Dermis microvascular lymphatic vessel endothelial cell (primary cell): ENCODE data around the gene ARMC8. TPM values are rescaled to one million over a fixed set of nuclear protein-coding genes. Genes with fewer than 3 reads are reported as not detected.

Experiments
- DNase-seq, 2 donors: peaks; one replicate each; pipeline versions ENCODE4 v3.0.0 to v3.0.0-alpha.2; 2010; ENCODE audit warnings: low read depth in 2 of 2
- total RNA-seq: library from RNA; depleted of rRNA; stranded (reverse); fragments of >200 nt; gene quantifications from 2 replicates; pipeline ENCODE4 v1.2.1, GENCODE V29; 2014

The ARMC8 gene
- total RNA-seq, 1 donor from 2014 or later = 41.1 TPM

DNA sequence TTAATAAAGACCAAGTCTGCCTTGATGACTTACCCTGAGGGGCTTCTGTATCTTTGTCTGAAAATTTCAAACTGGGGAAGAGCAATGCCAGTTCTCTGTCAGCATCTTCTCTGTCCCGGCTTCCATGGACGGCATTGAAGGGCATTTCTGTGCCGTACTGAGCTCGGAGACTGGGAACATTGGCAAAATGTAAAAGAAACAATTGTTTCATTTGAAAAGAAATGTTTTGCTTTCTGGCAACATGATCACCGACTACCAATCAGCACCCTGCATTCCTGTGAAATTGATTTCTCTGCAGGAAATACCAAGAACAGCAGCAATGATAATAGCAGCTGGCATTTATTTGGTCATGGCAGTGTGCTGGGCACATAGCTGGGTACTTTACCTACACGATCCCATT is 116.4 kb downstream of the ARMC8 start:
- DNase-seq = no peak

DNA sequence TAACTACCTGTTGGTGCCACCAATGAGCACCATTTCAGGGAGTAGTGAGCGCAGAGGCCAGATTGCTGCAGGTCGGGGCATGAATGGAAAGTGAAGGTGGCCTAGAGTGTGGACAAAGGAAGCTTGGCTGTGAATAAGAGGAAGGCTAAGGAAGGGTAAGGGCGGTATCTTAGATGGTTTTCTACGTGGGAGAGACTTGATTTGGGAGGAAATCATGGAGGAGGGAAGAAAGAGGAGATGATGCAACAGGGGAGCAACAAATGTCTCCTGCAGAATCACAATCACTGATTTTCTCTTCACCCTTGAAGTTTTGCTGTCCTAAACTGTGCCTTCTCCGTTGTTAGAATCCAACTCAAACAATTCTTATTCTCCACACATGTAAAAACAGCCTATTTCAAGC is 120.8 kb downstream of the ARMC8 start:
- DNase-seq = no peak

DNA sequence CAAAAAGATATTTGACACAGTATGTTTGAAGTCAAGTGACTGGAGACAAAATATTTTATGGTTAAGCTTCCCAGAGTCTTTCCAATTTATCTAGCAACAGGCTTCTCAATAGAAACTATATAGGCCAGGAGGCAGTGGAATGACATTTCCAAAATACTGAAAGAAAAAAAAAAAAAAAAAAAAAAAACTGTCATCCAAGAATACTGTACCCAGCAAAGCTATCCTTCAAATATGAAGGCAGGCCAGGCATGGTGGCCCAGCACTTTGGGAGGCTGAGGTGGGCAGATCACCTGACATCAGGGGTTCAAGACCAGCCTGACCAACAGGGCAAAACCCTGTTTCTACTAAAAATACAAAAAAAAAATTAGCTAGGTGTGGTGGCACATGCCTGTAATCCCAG is 121.7 kb downstream of the ARMC8 start:
- no peak for DNase-seq

DNA sequence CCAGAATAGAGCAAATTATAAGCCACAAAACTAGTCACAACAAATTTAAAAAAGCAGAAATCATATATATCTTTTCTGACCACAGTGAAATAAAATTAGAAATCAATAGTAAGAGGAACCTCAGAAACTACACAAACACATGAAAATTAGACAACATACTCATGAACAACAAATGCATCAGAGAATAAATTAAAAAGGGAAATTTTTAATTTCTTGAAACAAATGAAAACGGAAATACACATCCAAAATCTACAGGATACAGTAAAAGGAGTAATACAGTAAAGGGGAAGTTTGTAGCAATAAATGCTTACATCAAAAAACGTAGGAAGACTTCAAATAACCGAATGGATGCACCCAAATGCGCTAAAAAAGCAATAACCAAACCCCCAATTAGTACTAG is 123.4 kb downstream of the ARMC8 start:
- no peak for DNase-seq

DNA sequence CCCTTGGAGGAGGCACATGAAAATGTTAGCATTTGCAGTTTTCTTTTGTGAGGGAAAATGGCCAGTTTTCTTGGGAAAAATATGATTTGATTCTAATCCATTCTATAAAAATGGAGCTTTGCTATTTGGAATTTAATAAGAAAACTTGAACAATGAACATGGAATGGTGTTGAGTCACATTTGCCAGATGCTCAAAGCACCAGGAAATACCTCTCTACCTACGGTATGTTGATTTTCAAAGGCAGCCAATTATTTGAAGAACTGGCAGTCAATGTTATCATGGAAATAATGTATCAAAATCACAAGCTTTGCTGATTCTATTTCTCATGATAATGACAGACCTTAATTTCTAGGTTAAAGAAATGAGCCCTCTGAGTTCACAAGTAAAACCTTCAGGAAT is 127.7 kb downstream of the ARMC8 start:
- DNase-seq = peak; percentile 78 to 90

DNA sequence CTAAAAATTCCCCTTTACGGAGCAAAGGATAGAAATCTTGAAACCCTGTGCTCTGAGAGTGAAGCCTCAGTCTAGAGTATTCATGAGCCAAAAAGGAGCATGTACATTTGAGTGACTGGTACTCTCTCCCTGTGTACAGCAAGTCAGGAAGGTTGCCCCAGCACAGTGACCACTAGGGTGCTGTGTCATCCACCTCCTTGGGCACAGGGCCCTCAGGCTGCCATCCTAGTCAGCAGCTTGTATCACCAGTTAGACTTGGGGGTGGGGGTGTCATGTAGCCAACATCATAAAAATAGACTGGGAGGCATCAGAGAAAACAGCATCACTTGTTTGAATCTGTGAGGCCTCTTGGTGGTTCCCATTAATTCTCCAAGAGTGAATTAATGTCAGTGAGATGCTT is 130.6 kb downstream of the ARMC8 start:
- no peak for DNase-seq

DNA sequence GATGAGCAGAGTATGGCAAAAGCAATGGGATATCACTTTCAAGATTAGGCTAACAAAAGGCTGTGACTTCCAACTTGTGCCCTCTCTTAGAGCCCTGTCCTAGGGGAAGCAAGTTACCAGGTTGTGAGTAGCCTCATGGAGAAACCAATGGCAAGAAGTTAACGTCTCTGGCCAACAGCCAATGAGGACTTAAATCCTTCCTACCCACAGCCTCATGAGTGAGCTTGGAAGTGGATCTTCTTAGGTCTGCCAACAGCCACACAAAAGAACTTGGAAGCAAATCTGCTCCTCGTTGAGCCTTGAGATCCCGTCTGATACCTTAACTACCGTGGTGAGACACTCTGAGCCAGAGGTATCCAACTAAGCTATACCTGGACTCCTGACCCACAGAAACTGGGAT is 136.9 kb downstream of the ARMC8 start:
- no peak for DNase-seq

DNA sequence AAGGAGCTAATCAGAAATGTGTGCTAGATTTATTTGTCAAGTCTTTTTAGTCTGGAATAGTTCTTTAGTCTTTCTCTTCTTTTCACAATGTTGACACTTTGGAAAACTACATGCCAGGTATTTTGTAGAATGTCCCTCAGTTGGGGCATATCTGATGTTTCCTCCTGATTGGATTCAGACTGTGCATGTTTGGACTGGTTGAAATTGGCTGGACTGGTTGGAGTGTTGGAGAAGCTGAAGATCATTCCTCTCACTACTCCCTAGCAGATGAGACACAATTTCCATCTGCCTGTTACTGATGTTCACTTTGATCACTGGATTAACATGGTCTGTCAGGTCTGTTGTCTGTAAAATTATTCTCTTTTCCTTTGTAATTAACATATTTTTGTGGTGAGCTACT is 138.9 kb downstream of the ARMC8 start:
- no peak for DNase-seq

DNA sequence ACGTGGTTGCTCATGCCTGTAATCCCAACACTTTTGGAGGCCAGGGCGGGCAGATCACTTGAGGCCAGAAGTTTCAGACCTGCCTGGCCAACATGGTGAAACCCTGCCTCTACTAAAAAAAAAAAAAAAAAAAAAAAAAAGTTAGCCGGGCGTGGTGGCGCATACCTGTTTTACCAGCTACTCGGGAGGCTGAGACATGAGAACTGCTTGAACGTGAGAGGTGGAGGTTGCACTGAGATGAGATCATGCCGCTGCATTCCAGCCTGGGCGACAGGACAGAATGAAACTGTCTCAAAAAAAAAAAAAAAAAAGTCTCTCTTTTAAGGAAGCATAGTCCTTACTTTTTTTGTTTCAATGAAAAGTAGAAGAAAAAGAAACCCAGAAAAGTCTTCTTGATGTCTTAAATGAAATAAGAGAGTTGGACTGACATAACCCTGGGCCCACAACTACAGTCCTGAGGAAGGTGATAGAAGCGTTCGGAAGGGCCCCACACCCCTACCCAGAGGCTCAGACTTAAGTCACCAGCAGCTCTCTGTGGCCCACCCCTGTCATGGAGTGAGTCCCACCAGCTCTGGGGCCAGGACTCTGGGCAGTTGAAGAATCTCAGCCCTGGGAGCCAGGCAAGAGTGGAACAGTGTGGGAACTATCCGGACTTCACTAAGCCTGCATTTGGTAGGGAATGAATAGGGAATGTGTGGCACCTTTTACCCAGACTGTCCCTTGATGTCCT is 139.9 kb downstream of the ARMC8 start:
- no peak for DNase-seq

DNA sequence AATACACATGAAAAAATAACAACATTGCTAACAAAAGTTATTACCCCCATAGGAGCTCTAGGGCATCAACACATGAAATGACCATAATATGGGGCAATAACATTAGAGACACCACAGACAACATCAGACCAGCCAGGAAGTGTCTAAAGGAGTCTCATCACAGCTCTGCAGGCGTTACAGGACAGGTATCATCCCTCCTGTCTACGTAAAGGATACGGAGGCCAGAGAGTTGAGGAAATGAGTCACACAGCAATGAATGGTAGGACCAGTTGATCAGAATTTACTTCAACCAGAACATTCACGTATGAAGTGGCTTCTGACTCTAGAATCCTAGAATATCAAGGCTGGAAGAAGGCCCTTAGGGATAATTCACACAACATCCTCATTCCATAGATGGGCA is 140.7 kb downstream of the ARMC8 start:
- peak in 1 of 2 donors; percentile 44 for DNase-seq

DNA sequence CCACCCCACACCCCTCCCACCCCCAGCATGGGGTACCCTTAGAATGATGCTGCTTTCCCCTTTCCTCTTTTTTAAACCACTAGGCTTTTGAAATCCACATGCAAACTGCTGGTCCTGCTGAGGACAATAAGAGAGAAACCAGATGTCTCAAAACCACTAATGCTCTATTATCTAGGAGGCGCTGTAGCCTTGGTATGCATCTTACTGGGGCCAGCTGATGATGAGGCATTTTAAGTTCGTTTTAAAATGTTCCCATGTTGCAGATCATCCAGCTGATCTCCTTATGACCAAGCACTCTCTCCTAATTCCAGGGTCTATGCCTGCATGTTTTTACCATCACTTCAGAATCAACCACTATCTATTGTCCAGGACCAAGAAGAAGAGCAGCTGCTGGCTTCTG is 141.2 kb downstream of the ARMC8 start:
- no peak for DNase-seq

DNA sequence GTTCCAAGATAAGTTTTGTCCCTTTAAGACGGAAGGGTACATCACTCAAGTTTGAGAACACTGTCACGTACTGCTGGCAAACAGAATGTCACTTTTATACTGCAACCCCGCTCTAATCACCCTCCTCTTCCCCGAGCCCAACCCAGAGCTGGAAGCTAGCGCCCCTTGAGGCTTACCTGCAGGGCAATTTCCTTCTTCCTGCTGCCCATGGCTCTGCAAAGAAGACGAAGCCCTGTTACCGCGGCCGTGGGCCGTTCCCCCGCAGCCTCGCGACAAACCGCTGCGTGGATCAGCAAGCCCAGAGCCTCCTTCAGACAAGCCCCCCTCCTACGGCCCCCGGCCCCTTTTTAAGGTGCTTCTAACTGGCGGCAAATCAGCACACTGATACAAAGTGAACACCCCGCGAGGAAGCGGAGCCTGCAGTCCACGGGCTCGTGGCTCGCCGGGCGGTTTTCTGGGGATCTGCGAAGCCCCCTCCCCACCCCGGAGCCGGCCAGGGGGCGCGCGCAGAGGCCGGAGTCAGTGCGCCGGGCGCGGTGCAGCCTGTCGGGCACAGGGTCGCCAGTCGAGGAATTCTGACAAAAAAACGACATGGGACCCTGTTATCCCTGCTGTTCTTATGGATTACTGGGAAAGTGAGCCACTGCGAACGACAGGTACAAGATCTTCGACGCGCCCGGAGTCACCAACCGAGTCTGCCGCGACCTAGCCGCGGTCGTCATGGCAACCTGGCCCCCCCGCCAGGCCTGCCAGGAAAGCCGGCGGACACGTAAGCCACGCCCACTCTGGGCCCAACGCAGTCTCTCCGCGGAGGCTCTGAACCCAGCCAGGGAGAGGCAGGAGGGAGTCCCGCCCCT is 142.3 kb downstream of the ARMC8 start, which contains the start of gene NME9:
NME9 (minus strand) TSS at position 725 of the 857 bp plus-strand sequence; CDS start at position 209, 516 bp downstream.
- peak; percentile 74 to 86 for DNase-seq

DNA sequence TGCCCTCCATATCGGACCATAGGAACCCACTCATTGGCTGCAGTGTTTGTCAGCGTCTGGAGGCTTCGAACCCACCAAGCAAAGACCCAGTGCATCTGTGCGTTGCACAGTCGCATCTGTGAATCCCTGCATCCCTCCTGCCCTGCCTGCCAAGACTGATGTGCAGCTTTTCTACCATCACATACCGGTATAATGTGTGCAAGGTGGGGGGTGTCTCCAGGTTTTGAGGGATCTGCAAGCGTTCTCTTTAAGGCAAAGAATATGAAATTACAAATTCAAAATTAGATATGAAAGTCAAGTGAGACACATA is 142.8 kb downstream of the ARMC8 start:
- DNase-seq = no peak

DNA sequence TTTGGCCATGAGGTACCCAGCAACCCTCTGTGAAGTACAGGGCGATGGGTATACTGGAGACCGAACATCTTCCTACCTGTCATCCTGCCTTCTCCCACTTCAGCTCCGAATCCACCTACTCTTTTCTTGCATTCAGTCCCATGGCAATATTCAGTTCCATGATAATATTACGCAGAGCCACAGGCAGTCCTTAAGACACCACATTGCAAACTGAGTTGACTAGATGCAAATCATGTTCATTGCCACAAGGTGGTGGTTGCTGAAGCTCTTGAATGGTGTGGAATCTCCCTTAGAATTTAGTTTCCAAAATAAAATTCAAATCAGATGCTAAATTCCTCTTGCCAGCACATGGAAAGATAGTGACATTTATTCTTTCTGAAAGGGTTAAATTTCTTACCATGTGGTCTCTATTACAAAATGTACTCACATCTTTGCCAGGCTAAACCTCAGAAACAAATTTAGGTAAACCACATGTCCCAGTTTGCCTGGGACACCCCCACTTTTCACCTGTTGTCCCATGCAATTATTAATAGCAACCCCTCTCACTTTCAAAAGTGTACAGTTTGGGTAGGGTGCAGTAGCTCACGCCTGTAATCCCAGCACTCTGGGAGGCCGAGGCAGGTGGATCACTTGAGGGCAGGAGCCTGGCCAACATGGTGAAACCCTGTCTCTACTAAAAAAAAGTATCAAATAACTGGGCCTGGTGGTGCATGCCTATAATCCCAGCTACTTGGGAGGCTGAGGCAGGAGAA is 144.2 kb downstream of the ARMC8 start:
- no peak for DNase-seq

DNA sequence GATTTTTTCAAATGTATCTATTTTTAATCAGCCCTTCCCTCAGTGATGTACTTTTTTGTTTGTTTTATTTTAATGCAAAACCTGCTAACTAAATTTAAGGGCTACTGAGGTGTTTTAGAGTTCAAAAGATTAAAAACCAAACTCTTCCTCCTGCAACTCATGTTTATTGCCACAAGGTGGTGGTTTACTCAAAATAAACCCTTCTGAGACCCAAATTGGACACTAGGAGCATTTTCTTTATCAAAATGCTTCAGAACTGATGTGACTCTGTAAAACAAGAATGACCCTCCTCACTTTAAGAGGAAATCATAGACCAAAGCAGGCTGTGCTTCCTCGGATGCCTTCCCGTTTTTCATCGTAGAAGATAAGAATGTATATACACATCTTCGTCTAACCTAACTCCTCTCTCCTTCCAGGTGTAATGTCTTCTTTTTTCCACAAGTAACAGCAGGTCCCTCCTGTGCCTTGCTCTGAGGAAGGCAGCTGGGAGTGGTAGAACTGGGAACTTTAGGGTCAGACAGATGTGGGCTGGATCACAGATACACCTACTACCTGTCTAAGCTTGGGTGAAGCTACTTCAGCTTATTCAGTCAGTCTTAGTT is 145.5 kb downstream of the ARMC8 start:
- DNase-seq = peak; percentile 20 to 31

DNA sequence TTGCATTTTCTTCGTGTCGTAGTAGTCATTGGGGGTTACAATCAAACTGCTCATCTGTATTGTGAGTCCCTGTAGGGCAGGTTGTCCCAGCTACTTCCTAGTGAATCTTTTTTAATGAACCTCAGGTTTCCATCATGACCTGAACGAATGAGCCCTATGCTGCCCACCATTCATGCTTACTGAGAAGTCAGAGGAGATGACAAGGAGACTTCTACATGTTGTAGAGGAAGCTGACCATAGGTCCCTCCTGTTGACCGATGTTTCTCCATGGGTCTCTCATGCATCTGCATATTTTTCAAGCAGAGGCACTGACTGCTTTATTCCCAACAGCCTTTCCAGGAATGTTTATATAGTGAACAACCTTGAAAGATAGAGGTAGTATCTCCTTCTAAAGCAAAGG is 147.5 kb downstream of the ARMC8 start:
- no peak for DNase-seq

DNA sequence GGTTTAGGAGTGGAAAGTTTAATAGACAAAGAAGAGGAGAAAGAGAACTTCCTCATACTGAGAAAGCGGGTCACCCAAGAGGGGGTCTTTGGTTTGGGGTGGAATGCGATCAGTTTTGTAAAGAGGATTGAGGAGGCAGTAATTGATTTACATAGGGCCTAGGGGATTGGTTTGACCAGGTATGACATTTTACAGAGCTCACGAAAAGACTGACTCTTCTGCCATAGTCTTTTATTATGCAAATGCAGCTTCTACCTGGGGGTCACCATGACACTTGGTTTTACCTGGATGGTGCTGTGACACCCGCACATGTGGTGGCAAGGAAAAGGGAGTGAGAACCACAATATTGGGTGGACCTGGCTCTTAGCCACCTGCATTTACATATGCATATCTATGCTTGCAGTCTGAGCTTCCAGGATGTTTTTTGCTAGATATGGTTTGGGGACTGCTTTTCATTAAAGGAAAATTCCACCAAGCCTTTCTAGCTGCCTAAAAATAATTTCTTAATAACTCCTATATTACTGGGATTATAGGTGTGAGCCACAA is 149.4 kb downstream of the ARMC8 start:
- no peak for DNase-seq

DNA sequence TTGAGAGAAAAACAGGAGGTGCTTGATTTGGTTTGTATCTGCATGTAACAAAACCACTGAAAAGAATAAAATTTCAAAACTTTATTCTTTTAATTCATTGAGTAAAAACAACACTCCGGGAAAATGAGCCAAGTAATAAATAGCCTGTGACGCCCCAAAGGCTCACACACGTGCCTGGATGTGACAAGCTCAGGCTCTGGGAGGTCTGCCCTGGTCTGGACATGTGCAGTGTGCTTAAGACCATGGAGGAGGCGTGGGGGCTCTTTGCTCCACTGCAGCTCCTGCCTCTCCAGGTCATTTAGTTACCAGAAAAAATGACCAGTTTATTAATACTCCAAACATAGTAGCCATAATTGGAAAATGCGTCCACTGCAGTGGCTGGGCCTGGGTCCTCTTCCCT is 151.1 kb downstream of the ARMC8 start:
- no peak for DNase-seq

DNA sequence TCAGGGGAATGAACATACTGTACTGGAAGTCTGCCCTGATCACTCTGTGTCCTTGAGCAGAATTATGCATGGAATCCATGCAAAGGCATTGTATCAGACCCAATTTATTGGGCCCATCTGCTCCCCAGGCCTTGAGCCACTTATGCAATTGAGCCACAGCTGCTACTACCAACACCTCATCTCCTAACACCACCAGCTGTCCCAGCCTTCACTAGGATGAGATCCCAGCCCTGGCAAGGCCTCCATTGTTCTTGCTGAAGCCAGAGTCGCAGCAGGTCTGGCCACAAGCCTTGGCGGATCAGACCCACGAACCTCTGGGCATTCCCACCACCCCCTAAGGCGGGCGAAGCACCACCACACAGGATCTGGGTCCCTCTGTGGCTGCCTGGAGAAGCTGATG is 151.7 kb downstream of the ARMC8 start:
- DNase-seq = no peak

DNA sequence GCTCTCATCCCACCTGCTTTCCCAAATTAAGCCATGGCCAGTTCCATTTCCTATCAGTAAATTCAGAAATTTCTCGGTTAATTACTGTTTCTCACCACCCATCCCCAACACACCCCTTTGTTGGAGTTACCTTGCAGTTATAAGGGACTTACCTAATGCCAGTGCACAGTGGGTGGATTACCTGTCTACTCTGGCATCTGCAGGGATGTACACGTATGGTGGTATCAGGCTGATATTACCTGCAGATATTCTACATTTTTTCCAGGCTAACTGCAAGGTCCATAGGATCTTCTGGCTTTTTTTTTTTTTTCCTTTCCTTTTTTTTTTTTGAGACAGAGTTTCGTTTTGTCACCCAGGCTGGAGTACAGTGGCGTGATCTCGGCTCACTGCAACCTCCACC is 153.4 kb downstream of the ARMC8 start:
- no peak for DNase-seq

DNA sequence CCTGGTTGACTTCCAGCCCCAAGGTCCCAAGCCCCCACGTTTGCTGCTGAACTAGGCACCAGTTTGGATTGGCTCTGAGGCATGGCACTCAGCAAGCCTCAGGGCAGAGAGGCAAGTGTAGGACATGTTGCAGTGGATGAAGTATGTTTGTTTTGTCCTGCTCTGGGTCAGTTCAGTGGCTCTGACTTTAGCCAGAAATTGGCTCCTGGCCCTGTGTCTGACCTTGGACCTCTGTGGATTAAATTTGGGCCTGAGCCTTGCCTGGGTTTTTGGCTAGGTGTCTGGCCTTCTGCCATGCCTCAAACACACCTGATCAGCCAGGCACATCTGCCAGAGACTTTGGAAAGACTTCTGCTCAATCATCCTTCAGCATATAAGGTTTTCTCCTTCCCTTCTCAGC is 157.7 kb downstream of the ARMC8 start:
- DNase-seq = no peak
